Cardiac muscle cell (in vitro differentiated cells and primary cell): Measurements from ENCODE around the gene TMC2. TPM values are rescaled to one million over a fixed set of nuclear protein-coding genes. Genes with fewer than 3 reads are reported as not detected.

Experiments used
- DNase-seq, 2 donors: peaks; one replicate each; pipeline versions ENCODE4 v3.0.0 to v3.0.0-alpha.2; 2010 to 2017; ENCODE audit warnings: low read depth in 1 of 2, low spot score in 1 of 2
- H3K27ac ChIP-seq: fragments of 200-600 bp; sonication (generic); 2 replicates; pipeline ENCODE4 v1.5.1; 2016
- H3K27me3 ChIP-seq: fragments of 200-600 bp; sonication (generic); 2 replicates; pipeline ENCODE4 v1.6.0; 2016; ENCODE audit warnings: control low read depth
- H3K36me3 ChIP-seq: fragments of 200-600 bp; sonication (generic); 2 replicates; pipeline ENCODE4 v1.5.1; 2016; ENCODE audit warnings: control low read depth
- H3K4me1 ChIP-seq: fragments of 200-600 bp; sonication (generic); 2 replicates; pipeline ENCODE4 v1.8.1; 2017; ENCODE audit warnings: low read depth, mild to moderate bottlenecking, mixed run types
- H3K4me3 ChIP-seq: fragments of 200-600 bp; sonication (generic); 2 replicates; pipeline ENCODE4 v1.5.1; 2016; ENCODE audit warnings: mild to moderate bottlenecking
- H3K9me3 ChIP-seq: fragments of 200-600 bp; sonication (generic); 2 replicates; pipeline ENCODE4 v1.5.1; 2017; ENCODE audit warnings: low read depth, mild to moderate bottlenecking, control low read depth
- CTCF ChIP-seq: IDR thresholded peaks from 2 replicates; pipeline ENCODE4 v1.5.1; 2012; ENCODE audit warnings: low read depth, mild to moderate bottlenecking, low read length
- polyA plus RNA-seq: library from polyadenylated mRNA; unstranded; fragments of >200 nt; fragmentation: Nextera tagmentation; extraction: Ambion mirVana; gene quantifications from 2 replicates; pipeline ENCODE4 v1.2.1, GENCODE V29; 2016
- total RNA-seq: library from RNA; depleted of rRNA; stranded (reverse); fragments of >200 nt; gene quantifications from 2 replicates; pipeline ENCODE4 v1.2.3, GENCODE V29; 2016

TMC2 gene
- total and polyA plus RNA-seq, 2 experiments from 2014 or later: not detected

- no peak for TF ChIP-seq CTCF
- Histone ChIP-seq H3K4me3 (no peak overlapping the region), H3K27ac (no peak overlapping the region), H3K36me3 (no peaks in the 10 kb centered on the region), H3K27me3 (peaks cover 32% of the 10 kb centered on the region), H3K4me1 (no peaks in the 10 kb centered on the region), H3K9me3 (no peaks in the 10 kb centered on the region)
- no peak for DNase-seq
Measured at GRCh38 chr20:2633381-2633780, 97.0 kb downstream of the TMC2 start.

- H3K36me3 ChIP-seq: no peaks in the 10 kb centered on the region
- no peak for TF ChIP-seq CTCF
- H3K27me3 ChIP-seq: peaks cover 32% of the 10 kb centered on the region
- DNase-seq: no peak
- H3K9me3 ChIP-seq: no peaks in the 10 kb centered on the region
- no peaks in the 10 kb centered on the region for H3K4me1 ChIP-seq
- H3K4me3 ChIP-seq: no peak overlapping the region
- H3K27ac ChIP-seq: no peak overlapping the region
Measured at GRCh38 chr20:2637246-2637645, 100.9 kb downstream of the TMC2 start.

DNA sequence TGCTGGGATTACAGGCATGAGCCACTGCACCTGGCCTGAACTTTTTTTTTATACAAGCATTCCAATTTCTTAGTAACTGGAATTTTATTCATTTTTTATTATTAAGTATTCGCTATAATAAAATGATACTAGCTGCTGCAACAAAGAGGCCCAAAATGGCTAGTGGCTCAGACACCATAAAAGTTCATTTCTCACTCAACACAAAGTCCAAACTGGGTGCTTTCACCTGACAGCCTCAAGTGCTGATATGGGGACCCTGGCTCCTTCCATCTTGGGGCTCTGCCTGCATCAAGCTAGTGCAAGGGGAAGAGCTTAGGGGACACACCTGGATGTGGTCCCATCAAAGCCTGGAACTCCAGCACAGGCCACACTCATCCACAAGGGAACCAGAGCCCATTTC, 103.9 kb downstream of the TMC2 start:
- H3K27me3 ChIP-seq: peaks cover 10% of the 10 kb centered on the region
- no peak overlapping the region for H3K27ac ChIP-seq
- H3K9me3 ChIP-seq: no peaks in the 10 kb centered on the region
- DNase-seq: no peak
- no peak overlapping the region for H3K4me3 ChIP-seq
- no peaks in the 10 kb centered on the region for H3K4me1 ChIP-seq
- TF ChIP-seq CTCF: no peak
- no peaks in the 10 kb centered on the region for H3K36me3 ChIP-seq

GRCh38 chr20:2640899-2641298, 104.5 kb downstream of the TMC2 start:
- TF ChIP-seq CTCF: no peak
- H3K9me3 ChIP-seq: no peaks in the 10 kb centered on the region

DNA sequence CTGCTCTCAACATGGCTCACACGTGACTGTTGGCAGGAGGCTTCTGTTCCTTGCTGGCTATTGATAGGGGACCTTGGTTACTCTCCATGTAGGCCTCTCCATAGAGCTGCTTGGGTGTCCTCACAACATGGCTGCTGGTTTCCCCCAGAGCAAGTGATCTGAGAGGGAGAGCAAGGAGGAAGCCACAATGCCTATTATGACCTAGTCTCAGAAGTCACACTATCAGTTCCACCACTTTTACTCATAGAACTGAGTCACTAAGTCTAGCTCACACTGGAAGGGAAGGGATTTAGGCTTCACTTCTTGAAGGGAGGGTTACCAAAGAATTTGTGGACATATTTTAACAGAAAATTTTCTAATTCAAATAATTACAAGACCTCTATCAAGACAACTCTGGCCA, 107.3 kb downstream of the TMC2 start:
- Histone ChIP-seq H3K27ac (no peak overlapping the region), H3K4me3 (no peak overlapping the region), H3K36me3 (no peaks in the 10 kb centered on the region), H3K9me3 (no peaks in the 10 kb centered on the region), H3K4me1 (no peaks in the 10 kb centered on the region), H3K27me3 (no peaks in the 10 kb centered on the region)
- no peak for TF ChIP-seq CTCF
- DNase-seq: no peak

More at GRCh38 chr20:2640899-2641298, 104.5 kb downstream of the TMC2 start:
- Histone ChIP-seq H3K27ac (no peak overlapping the region), H3K27me3 (peaks cover 4% of the 10 kb centered on the region), H3K4me1 (no peaks in the 10 kb centered on the region), H3K4me3 (no peak overlapping the region), H3K36me3 (no peaks in the 10 kb centered on the region)
- no peak for DNase-seq
